ENCODE results near the gene OR52J3. TPM values are rescaled to one million over a fixed set of nuclear protein-coding genes. Genes with fewer than 3 reads are reported as not detected.

OR52J3 gene
- total RNA-seq, 1 donor from 2014 or later: not detected

GRCh38 chr11:5092821-5093585, 46.7 kb downstream of the OR52J3 start:
- no peak for DNase-seq (ENCODE audit: low read depth in 2 of 2)

GRCh38 chr11:5096011-5096410, 49.7 kb downstream of the OR52J3 start:
- no peak for DNase-seq (ENCODE audit: low read depth in 2 of 2)

Other genes with a start within 250 kb of the OR52J3 start
- gene OR52R1, start 242.1 kb upstream of the OR52J3 start, total RNA-seq: not detected in 2 replicates
- gene OR51F2, start 225.2 kb upstream of the OR52J3 start, total RNA-seq: not detected in 2 replicates
- not detected in 2 replicates for gene OR51S1, start 197.3 kb upstream of the OR52J3 start, total RNA-seq
- not detected in 2 replicates for gene OR51T1, start 164.6 kb upstream of the OR52J3 start, total RNA-seq
- not detected in 2 replicates for gene OR51A7, start 142.7 kb upstream of the OR52J3 start, total RNA-seq
- gene OR51G2, start 127.2 kb upstream of the OR52J3 start, total RNA-seq: not detected in 2 replicates
- gene OR51G1, start 122.2 kb upstream of the OR52J3 start, total RNA-seq: not detected in 2 replicates
- gene OR51A4, start 98.9 kb upstream of the OR52J3 start, total RNA-seq: not detected in 2 replicates
- not detected in 2 replicates for gene OR51A2, start 90.8 kb upstream of the OR52J3 start, total RNA-seq
- not detected in 2 replicates for gene OR51L1, start 51.7 kb upstream of the OR52J3 start, total RNA-seq
- gene OR52E2, start 13.1 kb downstream of the OR52J3 start, total RNA-seq: not detected in 2 replicates
- not detected in 2 replicates for gene OR52E1, start 23.0 kb downstream of the OR52J3 start, total RNA-seq
- gene OR52A5, start 91.8 kb downstream of the OR52J3 start, total RNA-seq: not detected in 2 replicates
- not detected in 2 replicates for gene OR52A1, start 108.2 kb downstream of the OR52J3 start, total RNA-seq
- not detected in 2 replicates for gene OR51V1, start 154.2 kb downstream of the OR52J3 start, total RNA-seq
- gene HBB, start 180.5 kb downstream of the OR52J3 start, total RNA-seq: not detected in 2 replicates
- gene HBD, start 188.0 kb downstream of the OR52J3 start, total RNA-seq: not detected in 2 replicates
- gene HBG1, start 203.3 kb downstream of the OR52J3 start, total RNA-seq: not detected in 2 replicates
- gene HBG2, start 208.3 kb downstream of the OR52J3 start, total RNA-seq: not detected in 2 replicates
- not detected in 2 replicates for gene HBE1, start 223.4 kb downstream of the OR52J3 start, total RNA-seq

Measured in dermis microvascular lymphatic vessel endothelial cell (primary cell).